ENCODE measurements around the gene SHCBP1. TPM values are rescaled to one million over a fixed set of nuclear protein-coding genes. Genes with fewer than 3 reads are reported as not detected.

The SHCBP1 gene
- total RNA-seq, 1 donor from 2014 or later, result 2.8 TPM

Small RNAs within 50 kb of the gene (small RNA-seq; reads per million reads assigned to genes)
- gene RNU6-845P, result not detected

Other genes with a start within 250 kb of the SHCBP1 start
- 176 TPM for gene VPS35, start 67.8 kb upstream of the SHCBP1 start, total RNA-seq
- 5.0 TPM for gene ORC6, start 68.3 kb upstream of the SHCBP1 start, total RNA-seq
- 0.78 TPM for gene MYLK3, start 127.0 kb upstream of the SHCBP1 start, total RNA-seq
- 53.3 TPM for gene C16orf87, start 209.8 kb upstream of the SHCBP1 start, total RNA-seq

Data from occipital lobe (tissue), 2 donors.